Endothelial cell (in vitro differentiated cells): ENCODE measurements around the gene TRIM56. TPM values are rescaled to one million over a fixed set of nuclear protein-coding genes. Genes with fewer than 3 reads are reported as not detected.

ENCODE experiments used
- DNase-seq: peaks from one replicate; pipeline ENCODE4 v3.0.0; 2021; ENCODE audit warnings: low spot score
- H3K27ac Mint-ChIP-seq: one replicate; pipeline ENCODE4 v1.8.0; 2021; ENCODE audit warnings: mixed read lengths, inconsistent platforms; ENCODE audit not compliant: unreplicated experiment
- H3K27me3 Mint-ChIP-seq: one replicate; pipeline ENCODE4 v1.8.0; 2021; ENCODE audit warnings: mild to moderate bottlenecking, moderate library complexity, mixed read lengths, inconsistent platforms; ENCODE audit not compliant: unreplicated experiment
- H3K36me3 Mint-ChIP-seq: one replicate; pipeline ENCODE4 v1.8.0; 2021; ENCODE audit warnings: mild to moderate bottlenecking, low read depth, mixed read lengths, inconsistent platforms; ENCODE audit not compliant: unreplicated experiment
- H3K4me1 Mint-ChIP-seq: one replicate; pipeline ENCODE4 v1.8.0; 2021; ENCODE audit warnings: mild to moderate bottlenecking, mixed read lengths, inconsistent platforms; ENCODE audit not compliant: unreplicated experiment
- H3K4me3 Mint-ChIP-seq: one replicate; pipeline ENCODE4 v1.8.0; 2021; ENCODE audit warnings: mild to moderate bottlenecking, mixed read lengths, inconsistent platforms; ENCODE audit not compliant: unreplicated experiment
- H3K9me3 Mint-ChIP-seq: one replicate; pipeline ENCODE4 v1.8.0; 2021; ENCODE audit warnings: mixed read lengths, inconsistent platforms; ENCODE audit not compliant: unreplicated experiment
- CTCF ChIP-seq: fragments of 200-600 bp; sonication (generic); IDR thresholded peaks from one replicate; pipeline ENCODE4 v1.5.0; 2021; ENCODE audit warnings: antibody characterized with exemption; ENCODE audit not compliant: unreplicated experiment
- total RNA-seq: library from RNA; stranded (reverse); fragmentation: NEBNext Ultra II Directional; extraction: Animal tissue kit (Norgen Biotek cat#: 25700); gene quantifications from one replicate; pipeline ENCODE4 v1.2.1, GENCODE V29; 2021; ENCODE audit not compliant: unreplicated experiment

TRIM56 gene
- total RNA-seq, 1 donor from 2014 or later: 5.3 TPM

DNA sequence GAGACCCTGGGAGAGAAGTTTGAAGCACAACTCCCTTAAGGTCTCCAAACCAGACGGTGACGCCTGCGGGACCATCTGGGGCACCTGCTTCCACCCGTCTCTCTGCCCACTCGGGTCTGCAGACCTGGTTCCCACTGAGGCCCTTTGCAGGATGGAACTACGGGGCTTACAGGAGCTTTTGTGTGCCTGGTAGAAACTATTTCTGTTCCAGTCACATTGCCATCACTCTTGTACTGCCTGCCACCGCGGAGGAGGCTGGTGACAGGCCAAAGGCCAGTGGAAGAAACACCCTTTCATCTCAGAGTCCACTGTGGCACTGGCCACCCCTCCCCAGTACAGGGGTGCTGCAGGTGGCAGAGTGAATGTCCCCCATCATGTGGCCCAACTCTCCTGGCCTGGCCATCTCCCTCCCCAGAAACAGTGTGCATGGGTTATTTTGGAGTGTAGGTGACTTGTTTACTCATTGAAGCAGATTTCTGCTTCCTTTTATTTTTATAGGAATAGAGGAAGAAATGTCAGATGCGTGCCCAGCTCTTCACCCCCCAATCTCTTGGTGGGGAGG is 52.5 kb downstream of the TRIM56 start:
- Mint-ChIP-seq H3K4me3 (no peak overlapping the region), H3K4me1 (peaks cover 7% of the 10 kb centered on the region), H3K27ac (no peak overlapping the region), H3K9me3 (no peaks in the 10 kb centered on the region), H3K27me3 (peaks cover 2% of the 10 kb centered on the region), H3K36me3 (no peaks in the 10 kb centered on the region)
- TF ChIP-seq CTCF: no peak
- no peak for DNase-seq

DNA sequence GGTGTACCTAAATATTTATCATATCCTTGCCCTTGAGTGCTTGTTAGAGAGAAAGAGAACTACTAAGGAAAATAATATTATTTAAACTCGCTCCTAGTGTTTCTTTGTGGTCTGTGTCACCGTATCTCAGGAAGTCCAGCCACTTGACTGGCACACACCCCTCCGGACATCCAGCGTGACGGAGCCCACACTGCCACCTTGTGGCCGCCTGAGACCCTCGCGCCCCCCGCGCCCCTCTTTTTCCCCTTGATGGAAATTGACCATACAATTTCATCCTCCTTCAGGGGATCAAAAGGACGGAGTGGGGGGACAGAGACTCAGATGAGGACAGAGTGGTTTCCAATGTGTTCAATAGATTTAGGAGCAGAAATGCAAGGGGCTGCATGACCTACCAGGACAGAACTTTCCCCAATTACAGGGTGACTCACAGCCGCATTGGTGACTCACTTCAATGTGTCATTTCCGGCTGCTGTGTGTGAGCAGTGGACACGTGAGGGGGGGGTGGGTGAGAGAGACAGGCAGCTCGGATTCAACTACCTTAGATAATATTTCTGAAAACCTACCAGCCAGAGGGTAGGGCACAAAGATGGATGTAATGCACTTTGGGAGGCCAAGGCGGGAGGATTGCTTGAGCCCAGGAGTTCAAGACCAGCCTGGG is 53.1 kb downstream of the TRIM56 start:
- H3K4me3 Mint-ChIP-seq: no peak overlapping the region
- H3K4me1 Mint-ChIP-seq: peaks cover 7% of the 10 kb centered on the region
- no peaks in the 10 kb centered on the region for H3K36me3 Mint-ChIP-seq
- peaks cover under 1% of the 10 kb centered on the region for H3K27me3 Mint-ChIP-seq
- peak; percentile 84 for TF ChIP-seq CTCF
- no peak overlapping the region for H3K27ac Mint-ChIP-seq
- no peaks in the 10 kb centered on the region for H3K9me3 Mint-ChIP-seq
- peak; percentile 66 for DNase-seq

GRCh38 chr7:101140339-101140699 is 55.0 kb downstream of the TRIM56 start:
- peaks cover 1% of the 10 kb centered on the region for H3K27me3 Mint-ChIP-seq
- no peak for DNase-seq
- H3K4me3 Mint-ChIP-seq: no peak overlapping the region
- H3K36me3 Mint-ChIP-seq: no peaks in the 10 kb centered on the region
- no peaks in the 10 kb centered on the region for H3K9me3 Mint-ChIP-seq
- H3K27ac Mint-ChIP-seq: no peak overlapping the region
- H3K4me1 Mint-ChIP-seq: peaks cover 7% of the 10 kb centered on the region
- TF ChIP-seq CTCF: no peak

GRCh38 chr7:101140746-101141382 is 55.6 kb downstream of the TRIM56 start:
- TF ChIP-seq CTCF: no peak
- H3K36me3 Mint-ChIP-seq: no peaks in the 10 kb centered on the region
- no peaks in the 10 kb centered on the region for H3K9me3 Mint-ChIP-seq
- H3K4me3 Mint-ChIP-seq: no peak overlapping the region
- H3K27me3 Mint-ChIP-seq: peaks cover 1% of the 10 kb centered on the region
- DNase-seq: no peak
- H3K27ac Mint-ChIP-seq: no peak overlapping the region
- peaks cover 7% of the 10 kb centered on the region for H3K4me1 Mint-ChIP-seq

Other genes with a start within 250 kb of the TRIM56 start
- 60.5 TPM for gene SLC12A9, start 232.8 kb upstream of the TRIM56 start, total RNA-seq
- gene TRIP6, start 218.1 kb upstream of the TRIM56 start, total RNA-seq: 93.8 TPM
- 173 TPM for gene SRRT, start 210.4 kb upstream of the TRIM56 start, total RNA-seq
- 2.4 TPM for gene UFSP1, start 195.8 kb upstream of the TRIM56 start, total RNA-seq
- gene ACHE, start 189.6 kb upstream of the TRIM56 start, total RNA-seq: 3.0 TPM
- gene MUC3A, start 135.9 kb upstream of the TRIM56 start, total RNA-seq: 3.4 TPM
- 1.3 TPM for gene MUC12, start 115.9 kb upstream of the TRIM56 start, total RNA-seq
- not detected for gene MUC17, start 65.4 kb upstream of the TRIM56 start, total RNA-seq
- 0.80 TPM for gene SERPINE1, start 41.6 kb downstream of the TRIM56 start, total RNA-seq
- gene AP1S1, start 69.0 kb downstream of the TRIM56 start, total RNA-seq: 45.6 TPM
- gene VGF, start 80.1 kb downstream of the TRIM56 start, total RNA-seq: 0.77 TPM
- gene NAT16, start 94.8 kb downstream of the TRIM56 start, total RNA-seq: not detected
- gene MOGAT3, start 115.6 kb downstream of the TRIM56 start, total RNA-seq: not detected
- 73.0 TPM for gene PLOD3, start 132.1 kb downstream of the TRIM56 start, total RNA-seq
- gene ZNHIT1, start 132.7 kb downstream of the TRIM56 start, total RNA-seq: 71.5 TPM
- 10.5 TPM for gene CLDN15, start 152.3 kb downstream of the TRIM56 start, total RNA-seq
- gene FIS1, start 159.6 kb downstream of the TRIM56 start, total RNA-seq: 150 TPM
- 25.8 TPM for gene IFT22, start 236.3 kb downstream of the TRIM56 start, total RNA-seq